GM13977 (cell line): ENCODE results near the gene SMTNL2.
"Not testable (repeated sequence)": the region's sequence is repeated elsewhere in the genome, so short reads cannot be mapped to it uniquely, and the experiment has no call there.

Source experiments
- DNase-seq: peaks from one replicate; pipeline ENCODE4 v3.0.0; 2012; ENCODE audit warnings: low spot score
- in situ Hi-C: fragments of 300-500 bp; cut with MboI; formaldehyde crosslinking; loops from one replicate; pipeline ENCODE4 v1.12.0; 2022; ENCODE audit warnings: low sequenced_read_pairs, low pct_unique_long_range_greater_than_20kb, mixed read lengths, inconsistent platforms; ENCODE audit not compliant: unreplicated experiment
- TF ChIP-seq, protein P1 (sequence below): IDR thresholded peaks from 2 replicates; pipeline ENCODE4 v1.5.1; 2012; ENCODE audit warnings: mild to moderate bottlenecking, control low read depth; ENCODE audit not compliant: insufficient read depth; ENCODE audit errors: extremely low read depth, missing control alignments

Gene SMTNL2

DNA sequence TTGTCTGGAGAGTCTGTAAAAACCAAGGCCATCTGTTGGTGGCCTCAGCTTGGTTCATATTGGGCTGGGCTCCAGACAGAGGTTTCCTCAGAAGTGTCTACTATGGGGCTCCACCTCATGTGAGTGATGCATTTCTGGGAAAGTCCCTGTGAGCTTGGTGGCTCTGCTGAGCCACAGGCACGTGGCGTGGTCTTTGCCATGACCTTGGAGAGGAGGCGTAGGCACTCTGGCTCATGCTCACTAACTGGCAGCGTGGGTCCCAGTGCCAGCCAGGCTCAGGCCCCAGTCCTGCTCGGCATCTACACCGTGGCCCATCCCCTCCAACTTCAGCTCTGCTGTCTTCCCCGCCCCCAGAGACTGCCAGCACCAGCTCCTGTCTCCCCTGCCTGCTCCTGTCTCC lies 10.7 kb upstream of the SMTNL2 start:
- in situ Hi-C loops: loop anchor here (10.0 kb wide), 1 partner anchor 51 kb away; no protein-coding TSS in a partner anchor
- TF ChIP-seq, protein P1, sequence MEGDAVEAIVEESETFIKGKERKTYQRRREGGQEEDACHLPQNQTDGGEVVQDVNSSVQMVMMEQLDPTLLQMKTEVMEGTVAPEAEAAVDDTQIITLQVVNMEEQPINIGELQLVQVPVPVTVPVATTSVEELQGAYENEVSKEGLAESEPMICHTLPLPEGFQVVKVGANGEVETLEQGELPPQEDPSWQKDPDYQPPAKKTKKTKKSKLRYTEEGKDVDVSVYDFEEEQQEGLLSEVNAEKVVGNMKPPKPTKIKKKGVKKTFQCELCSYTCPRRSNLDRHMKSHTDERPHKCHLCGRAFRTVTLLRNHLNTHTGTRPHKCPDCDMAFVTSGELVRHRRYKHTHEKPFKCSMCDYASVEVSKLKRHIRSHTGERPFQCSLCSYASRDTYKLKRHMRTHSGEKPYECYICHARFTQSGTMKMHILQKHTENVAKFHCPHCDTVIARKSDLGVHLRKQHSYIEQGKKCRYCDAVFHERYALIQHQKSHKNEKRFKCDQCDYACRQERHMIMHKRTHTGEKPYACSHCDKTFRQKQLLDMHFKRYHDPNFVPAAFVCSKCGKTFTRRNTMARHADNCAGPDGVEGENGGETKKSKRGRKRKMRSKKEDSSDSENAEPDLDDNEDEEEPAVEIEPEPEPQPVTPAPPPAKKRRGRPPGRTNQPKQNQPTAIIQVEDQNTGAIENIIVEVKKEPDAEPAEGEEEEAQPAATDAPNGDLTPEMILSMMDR: no peak

GRCh38 chr17:4574448-4575045 lies 9.8 kb upstream of the SMTNL2 start:
- TF ChIP-seq, protein P1: no peak
- no peak for DNase-seq
- in situ Hi-C loops: loop anchor here (10.0 kb wide), 1 partner anchor 50 kb away; no protein-coding TSS in a partner anchor

More for the DNA sequence above, 10.7 kb upstream of the SMTNL2 start:
- peak; percentile 76 for DNase-seq

DNA sequence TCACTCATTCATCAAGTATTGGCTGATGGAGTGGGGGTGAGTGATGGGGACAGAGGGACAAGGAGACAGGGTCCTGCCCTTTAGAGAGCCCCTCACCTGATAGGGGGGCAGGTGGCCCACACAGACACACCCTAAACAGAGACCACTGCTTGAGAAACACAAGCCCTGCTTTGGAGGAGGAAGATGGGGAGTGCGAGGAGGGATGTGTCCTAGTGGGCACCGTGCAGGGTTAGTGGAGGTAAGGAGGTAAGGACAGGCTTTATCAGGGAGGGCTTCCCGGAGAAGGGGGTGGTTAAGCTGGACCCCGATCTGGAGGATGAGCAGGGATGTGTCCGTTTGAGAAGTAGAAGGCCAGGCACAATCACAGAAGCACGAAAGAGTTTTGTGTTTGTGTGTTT lies 8.2 kb upstream of the SMTNL2 start:
- in situ Hi-C loops: loop anchor here (10.0 kb wide), 1 partner anchor 49 kb away; no protein-coding TSS in a partner anchor
- DNase-seq: no peak
- TF ChIP-seq, protein P1: no peak

DNA sequence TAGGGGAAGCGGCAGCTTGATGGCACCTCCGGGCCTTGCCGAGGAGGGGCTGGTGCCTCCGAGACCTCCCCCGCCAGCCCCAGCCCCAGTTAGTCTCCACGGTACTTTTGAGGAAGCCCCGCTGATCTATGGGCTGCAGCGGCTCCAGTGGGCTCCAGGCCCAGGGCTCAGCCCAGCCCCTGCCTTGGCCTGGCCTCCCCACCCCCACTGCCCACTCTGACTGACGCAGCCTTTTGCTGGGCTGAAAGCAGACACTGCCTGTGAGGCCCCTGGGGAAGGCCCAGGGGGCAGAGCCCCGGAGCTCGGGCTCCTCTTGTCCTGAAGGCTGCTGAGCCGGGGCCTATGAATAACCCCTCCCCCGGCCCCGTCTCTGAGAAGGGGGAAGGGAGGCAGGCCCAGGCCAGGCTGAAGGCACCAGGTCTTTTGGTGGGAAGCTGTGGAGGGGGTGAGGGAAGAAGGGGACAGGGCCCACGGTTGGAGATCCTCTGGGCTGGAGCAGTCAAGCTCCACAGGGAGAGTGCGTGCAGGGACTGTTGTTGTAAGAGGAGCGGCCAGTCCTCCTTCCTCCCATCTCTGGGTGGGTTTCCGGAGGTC lies 7.5 kb upstream of the SMTNL2 start:
- in situ Hi-C loops: loop anchor here (10.0 kb wide), 1 partner anchor 48 kb away; no protein-coding TSS in a partner anchor
- no peak for DNase-seq
- TF ChIP-seq, protein P1: no peak

- in situ Hi-C loops: loop anchor here (10.0 kb wide), 1 partner anchor 47 kb away; no protein-coding TSS in a partner anchor
- TF ChIP-seq, protein P1: no peak
- DNase-seq: no peak
These were observed 6.8 kb upstream of the SMTNL2 start for GRCh38 chr17:4577386-4577993.

GRCh38 chr17:4578349-4578748 lies 6.0 kb upstream of the SMTNL2 start:
- in situ Hi-C loops: loop anchor here (10.0 kb wide), 1 partner anchor 46 kb away; no protein-coding TSS in a partner anchor

GRCh38 chr17:4579678-4580077 lies 4.7 kb upstream of the SMTNL2 start:
- TF ChIP-seq, protein P1: no peak
- no peak for DNase-seq
- in situ Hi-C loops: loop anchor here (10.0 kb wide), 1 partner anchor 45 kb away; no protein-coding TSS in a partner anchor

More at GRCh38 chr17:4578349-4578748, 6.0 kb upstream of the SMTNL2 start:
- DNase-seq: not testable (repeated sequence)
